Measurements from ENCODE around the gene PPARD. TPM values are rescaled to one million over a fixed set of nuclear protein-coding genes. Genes with fewer than 3 reads are reported as not detected.
A peak's percentile ranks its signal among the peaks of the same experiment; 100 is the strongest.

PPARD gene
- total and polyA plus RNA-seq, 2 of the 13 experiments (the other 11 are each of a cell fraction or from before 2014, with no cell fraction given): 6.1 to 13.3 TPM

DNA sequence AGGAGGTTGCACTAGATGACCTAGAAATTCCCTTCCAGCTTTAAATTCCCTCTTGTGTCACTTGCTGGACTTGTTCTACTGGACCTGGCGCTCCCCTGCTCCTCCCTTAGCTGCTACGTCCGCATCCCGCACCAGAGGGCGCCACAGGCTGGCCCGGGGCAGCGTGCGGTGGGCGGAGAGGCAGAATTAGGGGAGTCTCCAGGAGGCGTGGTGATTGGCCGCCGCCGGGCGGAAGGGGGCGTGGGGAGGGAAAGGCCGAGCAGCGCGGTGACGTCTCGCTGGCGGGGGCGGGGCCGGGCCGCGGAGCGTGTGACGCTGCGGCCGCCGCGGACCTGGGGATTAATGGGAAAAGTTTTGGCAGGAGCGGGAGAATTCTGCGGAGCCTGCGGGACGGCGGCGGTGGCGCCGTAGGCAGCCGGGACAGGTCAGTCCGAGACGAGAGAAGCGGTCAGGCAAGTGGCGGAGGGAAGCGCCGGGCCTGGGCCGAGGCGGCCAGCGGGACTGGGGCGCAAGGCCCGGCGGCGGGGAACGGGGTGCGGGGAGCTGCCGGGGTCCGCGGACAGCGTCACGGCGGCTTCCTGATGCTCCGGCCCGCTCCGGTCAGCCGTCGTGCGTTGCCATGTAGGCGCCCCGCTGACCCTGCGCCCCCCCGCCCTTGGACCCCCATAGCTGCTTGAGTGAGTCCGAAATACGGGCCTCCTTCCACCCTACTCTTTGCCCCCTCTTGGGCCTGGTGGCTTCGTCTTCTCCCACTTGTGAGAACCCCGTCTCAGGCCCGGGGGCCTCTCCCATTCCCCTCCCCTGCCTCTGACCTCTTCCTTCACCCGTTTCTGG, at the start of gene PPARD (continued):
- TF ChIP-seq, protein P1, sequence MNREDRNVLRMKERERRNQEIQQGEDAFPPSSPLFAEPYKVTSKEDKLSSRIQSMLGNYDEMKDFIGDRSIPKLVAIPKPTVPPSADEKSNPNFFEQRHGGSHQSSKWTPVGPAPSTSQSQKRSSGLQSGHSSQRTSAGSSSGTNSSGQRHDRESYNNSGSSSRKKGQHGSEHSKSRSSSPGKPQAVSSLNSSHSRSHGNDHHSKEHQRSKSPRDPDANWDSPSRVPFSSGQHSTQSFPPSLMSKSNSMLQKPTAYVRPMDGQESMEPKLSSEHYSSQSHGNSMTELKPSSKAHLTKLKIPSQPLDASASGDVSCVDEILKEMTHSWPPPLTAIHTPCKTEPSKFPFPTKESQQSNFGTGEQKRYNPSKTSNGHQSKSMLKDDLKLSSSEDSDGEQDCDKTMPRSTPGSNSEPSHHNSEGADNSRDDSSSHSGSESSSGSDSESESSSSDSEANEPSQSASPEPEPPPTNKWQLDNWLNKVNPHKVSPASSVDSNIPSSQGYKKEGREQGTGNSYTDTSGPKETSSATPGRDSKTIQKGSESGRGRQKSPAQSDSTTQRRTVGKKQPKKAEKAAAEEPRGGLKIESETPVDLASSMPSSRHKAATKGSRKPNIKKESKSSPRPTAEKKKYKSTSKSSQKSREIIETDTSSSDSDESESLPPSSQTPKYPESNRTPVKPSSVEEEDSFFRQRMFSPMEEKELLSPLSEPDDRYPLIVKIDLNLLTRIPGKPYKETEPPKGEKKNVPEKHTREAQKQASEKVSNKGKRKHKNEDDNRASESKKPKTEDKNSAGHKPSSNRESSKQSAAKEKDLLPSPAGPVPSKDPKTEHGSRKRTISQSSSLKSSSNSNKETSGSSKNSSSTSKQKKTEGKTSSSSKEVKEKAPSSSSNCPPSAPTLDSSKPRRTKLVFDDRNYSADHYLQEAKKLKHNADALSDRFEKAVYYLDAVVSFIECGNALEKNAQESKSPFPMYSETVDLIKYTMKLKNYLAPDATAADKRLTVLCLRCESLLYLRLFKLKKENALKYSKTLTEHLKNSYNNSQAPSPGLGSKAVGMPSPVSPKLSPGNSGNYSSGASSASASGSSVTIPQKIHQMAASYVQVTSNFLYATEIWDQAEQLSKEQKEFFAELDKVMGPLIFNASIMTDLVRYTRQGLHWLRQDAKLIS (CRISPR knock-in tag; IDR thresholded peaks at IDR 0.05): no peak
- TF ChIP-seq ZFP36 (IDR thresholded peaks at IDR 0.05; ENCODE audit: borderline replicate concordance, low read depth, low read length, partially characterized antibody) (peak; percentile 47), RARG (CRISPR knock-in tag; IDR thresholded peaks at IDR 0.05; ENCODE audit: low read depth) (no peak; the same call in 1 of the 2 replicates), ZNF180 (CRISPR knock-in tag; IDR thresholded peaks at IDR 0.05; ENCODE audit: borderline replicate concordance, low read depth) (no peak), PHF21A (CRISPR knock-in tag; IDR thresholded peaks at IDR 0.05) (peak; percentile 81; the same call in 1 of the 2 replicates), CCDC6 (CRISPR knock-in tag; IDR thresholded peaks at IDR 0.05) (0 out of 2 replicates have a peak, but pooled peaks have one; percentile 12), ZNF780A (CRISPR knock-in tag; IDR thresholded peaks at IDR 0.05) (peak; percentile 64; the same call in 1 of the 2 replicates), PTBP1 (IDR thresholded peaks at IDR 0.05; ENCODE audit: low read depth, low read length, poor library complexity, severe bottlenecking) (no peak), ZNF350 (CRISPR knock-in tag; IDR thresholded peaks at IDR 0.05; ENCODE audit: borderline replicate concordance, low read depth) (peak; percentile 70; the same call in 1 of the 2 replicates), ZFP37 (CRISPR knock-in tag; IDR thresholded peaks at IDR 0.05; ENCODE audit: borderline replicate concordance) (no peak; the same call in 1 of the 2 replicates), ZSCAN25 (CRISPR knock-in tag; IDR thresholded peaks at IDR 0.05) (no peak), XBP1 (CRISPR knock-in tag; IDR thresholded peaks at IDR 0.05) (no peak), STAG1 (CRISPR knock-in tag; IDR thresholded peaks at IDR 0.05) (peak; percentile 100), JUNB (CRISPR knock-in tag; IDR thresholded peaks at IDR 0.05; ENCODE audit: borderline replicate concordance) (no peak), ETV5 (CRISPR knock-in tag; IDR thresholded peaks at IDR 0.05; ENCODE audit: borderline replicate concordance) (peak; percentile 85), ZBTB7A (CRISPR knock-in tag; IDR thresholded peaks at IDR 0.05) (no peak; the same call in 1 of the 2 replicates)
- TF ChIP-seq, protein P2, sequence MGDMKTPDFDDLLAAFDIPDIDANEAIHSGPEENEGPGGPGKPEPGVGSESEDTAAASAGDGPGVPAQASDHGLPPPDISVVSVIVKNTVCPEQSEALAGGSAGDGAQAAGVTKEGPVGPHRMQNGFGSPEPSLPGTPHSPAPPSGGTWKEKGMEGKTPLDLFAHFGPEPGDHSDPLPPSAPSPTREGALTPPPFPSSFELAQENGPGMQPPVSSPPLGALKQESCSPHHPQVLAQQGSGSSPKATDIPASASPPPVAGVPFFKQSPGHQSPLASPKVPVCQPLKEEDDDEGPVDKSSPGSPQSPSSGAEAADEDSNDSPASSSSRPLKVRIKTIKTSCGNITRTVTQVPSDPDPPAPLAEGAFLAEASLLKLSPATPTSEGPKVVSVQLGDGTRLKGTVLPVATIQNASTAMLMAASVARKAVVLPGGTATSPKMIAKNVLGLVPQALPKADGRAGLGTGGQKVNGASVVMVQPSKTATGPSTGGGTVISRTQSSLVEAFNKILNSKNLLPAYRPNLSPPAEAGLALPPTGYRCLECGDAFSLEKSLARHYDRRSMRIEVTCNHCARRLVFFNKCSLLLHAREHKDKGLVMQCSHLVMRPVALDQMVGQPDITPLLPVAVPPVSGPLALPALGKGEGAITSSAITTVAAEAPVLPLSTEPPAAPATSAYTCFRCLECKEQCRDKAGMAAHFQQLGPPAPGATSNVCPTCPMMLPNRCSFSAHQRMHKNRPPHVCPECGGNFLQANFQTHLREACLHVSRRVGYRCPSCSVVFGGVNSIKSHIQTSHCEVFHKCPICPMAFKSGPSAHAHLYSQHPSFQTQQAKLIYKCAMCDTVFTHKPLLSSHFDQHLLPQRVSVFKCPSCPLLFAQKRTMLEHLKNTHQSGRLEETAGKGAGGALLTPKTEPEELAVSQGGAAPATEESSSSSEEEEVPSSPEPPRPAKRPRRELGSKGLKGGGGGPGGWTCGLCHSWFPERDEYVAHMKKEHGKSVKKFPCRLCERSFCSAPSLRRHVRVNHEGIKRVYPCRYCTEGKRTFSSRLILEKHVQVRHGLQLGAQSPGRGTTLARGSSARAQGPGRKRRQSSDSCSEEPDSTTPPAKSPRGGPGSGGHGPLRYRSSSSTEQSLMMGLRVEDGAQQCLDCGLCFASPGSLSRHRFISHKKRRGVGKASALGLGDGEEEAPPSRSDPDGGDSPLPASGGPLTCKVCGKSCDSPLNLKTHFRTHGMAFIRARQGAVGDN (CRISPR knock-in tag; IDR thresholded peaks at IDR 0.05): peak; percentile 88
- TF ChIP-seq, protein P3, sequence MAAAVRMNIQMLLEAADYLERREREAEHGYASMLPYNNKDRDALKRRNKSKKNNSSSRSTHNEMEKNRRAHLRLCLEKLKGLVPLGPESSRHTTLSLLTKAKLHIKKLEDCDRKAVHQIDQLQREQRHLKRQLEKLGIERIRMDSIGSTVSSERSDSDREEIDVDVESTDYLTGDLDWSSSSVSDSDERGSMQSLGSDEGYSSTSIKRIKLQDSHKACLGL (CRISPR knock-in tag; IDR thresholded peaks at IDR 0.05): peak; percentile 44; the same call in 1 of the 2 replicates

Data from HepG2 (cell line).